ENCODE results near the gene POP4.
"Not testable (repeated sequence)": the region's sequence is repeated elsewhere in the genome, so short reads cannot be mapped to it uniquely, and the experiment has no call there.

The POP4 gene, protein sequence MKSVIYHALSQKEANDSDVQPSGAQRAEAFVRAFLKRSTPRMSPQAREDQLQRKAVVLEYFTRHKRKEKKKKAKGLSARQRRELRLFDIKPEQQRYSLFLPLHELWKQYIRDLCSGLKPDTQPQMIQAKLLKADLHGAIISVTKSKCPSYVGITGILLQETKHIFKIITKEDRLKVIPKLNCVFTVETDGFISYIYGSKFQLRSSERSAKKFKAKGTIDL

DNA sequence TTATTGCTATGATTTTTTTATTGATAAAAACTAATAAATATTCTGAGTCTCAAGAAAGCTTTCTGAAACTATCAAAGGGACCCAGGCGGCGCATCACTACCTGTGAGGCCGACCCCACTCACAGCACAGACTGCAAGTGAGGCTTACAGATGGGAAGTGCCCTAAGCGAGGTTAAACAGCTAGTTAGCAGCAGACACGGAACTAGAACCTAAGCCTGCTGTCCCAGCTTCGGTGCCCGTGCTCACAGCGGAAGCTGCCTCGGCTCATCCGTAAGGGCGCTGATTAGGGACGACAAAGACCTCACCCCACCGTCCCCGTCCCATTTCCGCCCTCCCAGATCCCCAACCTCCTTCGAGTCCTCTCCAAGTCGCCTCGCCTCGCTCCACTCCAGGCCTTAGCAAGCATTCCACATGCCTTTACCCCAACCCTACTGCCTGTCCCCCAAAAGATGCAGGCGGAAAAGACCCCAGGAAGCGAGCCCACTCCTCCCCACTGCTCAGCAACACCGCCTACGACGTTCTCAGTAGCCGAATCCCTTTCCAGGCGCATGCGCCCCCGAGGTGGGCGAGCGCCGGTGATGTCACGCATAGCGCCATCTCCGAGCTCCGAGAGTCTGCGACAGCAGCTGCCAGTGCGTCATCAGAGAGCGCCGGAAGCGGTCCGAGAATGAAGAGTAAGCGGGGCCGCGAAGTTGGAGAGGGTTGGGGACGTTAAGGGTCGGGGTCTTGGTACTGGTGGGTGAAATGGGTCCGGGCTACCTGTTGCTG lies at the start of gene POP4:
POP4 (plus strand) TSS at position 631 of the 767 bp plus-strand sequence; CDS start at position 667, 36 bp downstream.
- DNase-seq (ENCODE audit: extremely low read depth, insufficient read length) = peak; percentile 96
- H3K27me3 ChIP-seq (replicated peaks; ENCODE audit: control insufficient read depth, insufficient read depth, low read length) = no peaks in the 10 kb centered on the region
- TF ChIP-seq, protein P1, sequence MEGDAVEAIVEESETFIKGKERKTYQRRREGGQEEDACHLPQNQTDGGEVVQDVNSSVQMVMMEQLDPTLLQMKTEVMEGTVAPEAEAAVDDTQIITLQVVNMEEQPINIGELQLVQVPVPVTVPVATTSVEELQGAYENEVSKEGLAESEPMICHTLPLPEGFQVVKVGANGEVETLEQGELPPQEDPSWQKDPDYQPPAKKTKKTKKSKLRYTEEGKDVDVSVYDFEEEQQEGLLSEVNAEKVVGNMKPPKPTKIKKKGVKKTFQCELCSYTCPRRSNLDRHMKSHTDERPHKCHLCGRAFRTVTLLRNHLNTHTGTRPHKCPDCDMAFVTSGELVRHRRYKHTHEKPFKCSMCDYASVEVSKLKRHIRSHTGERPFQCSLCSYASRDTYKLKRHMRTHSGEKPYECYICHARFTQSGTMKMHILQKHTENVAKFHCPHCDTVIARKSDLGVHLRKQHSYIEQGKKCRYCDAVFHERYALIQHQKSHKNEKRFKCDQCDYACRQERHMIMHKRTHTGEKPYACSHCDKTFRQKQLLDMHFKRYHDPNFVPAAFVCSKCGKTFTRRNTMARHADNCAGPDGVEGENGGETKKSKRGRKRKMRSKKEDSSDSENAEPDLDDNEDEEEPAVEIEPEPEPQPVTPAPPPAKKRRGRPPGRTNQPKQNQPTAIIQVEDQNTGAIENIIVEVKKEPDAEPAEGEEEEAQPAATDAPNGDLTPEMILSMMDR (IDR thresholded peaks at IDR 0.05; ENCODE audit: insufficient read depth, low read length, poor library complexity, severe bottlenecking) = no peak
- H3K36me3 ChIP-seq (ENCODE audit: control insufficient read depth, insufficient read depth, low read length) = peaks cover 6% of the 10 kb centered on the region
- H3K4me3 ChIP-seq (replicated peaks; ENCODE audit: low read depth, low read length) = peak within 1 kb of the TSS; percentile 86

DNA sequence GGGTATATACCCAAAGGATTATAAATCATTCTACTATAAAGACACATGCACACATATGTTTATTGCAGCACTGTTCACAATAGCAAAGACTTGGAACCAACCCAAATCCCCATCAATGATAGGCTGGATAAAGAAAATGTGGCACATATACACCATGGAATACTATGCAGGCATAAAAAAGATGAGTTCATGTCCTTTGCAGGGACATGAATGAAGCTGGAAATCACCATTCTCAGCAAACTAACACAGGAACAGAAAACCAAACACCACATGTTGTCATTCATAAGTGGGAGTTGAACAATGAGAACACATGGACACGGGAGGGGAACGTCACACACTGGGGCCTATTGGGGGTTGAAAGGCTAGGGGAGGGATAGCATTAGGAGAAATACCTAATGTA lies 47.0 kb upstream of the POP4 start:
- not testable (repeated sequence) for H3K36me3 ChIP-seq (ENCODE audit: control insufficient read depth, insufficient read depth, low read length); H3K4me3 ChIP-seq (replicated peaks; ENCODE audit: low read depth, low read length); DNase-seq (ENCODE audit: extremely low read depth, insufficient read length); H3K27me3 ChIP-seq (replicated peaks; ENCODE audit: control insufficient read depth, insufficient read depth, low read length)

DNA sequence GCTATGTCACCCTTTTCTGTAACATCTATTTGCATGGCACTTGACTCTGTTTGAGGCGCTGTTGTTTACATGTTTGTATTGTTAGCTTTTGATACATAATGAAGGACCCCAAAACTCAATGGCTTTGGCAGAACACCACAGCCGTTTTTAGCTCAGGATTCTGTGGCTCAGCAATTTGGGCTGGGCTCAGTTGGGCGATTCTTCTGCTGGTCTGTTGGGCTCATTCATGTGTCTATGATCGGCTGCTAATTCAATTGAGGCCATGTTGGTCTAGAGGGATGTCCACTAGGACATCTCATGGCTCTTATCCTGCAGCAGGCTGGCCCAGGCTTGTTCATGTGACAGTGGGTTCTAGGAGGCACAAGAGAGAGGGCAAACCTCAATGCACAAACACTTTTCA lies 46.3 kb upstream of the POP4 start:
- Histone ChIP-seq H3K4me3 (replicated peaks; ENCODE audit: low read depth, low read length) (no peak overlapping the region), H3K36me3 (ENCODE audit: control insufficient read depth, insufficient read depth, low read length) (no peaks in the 10 kb centered on the region), H3K27me3 (replicated peaks; ENCODE audit: control insufficient read depth, insufficient read depth, low read length) (no peaks in the 10 kb centered on the region)
- TF ChIP-seq, protein P1 (IDR thresholded peaks at IDR 0.05; ENCODE audit: insufficient read depth, low read length, poor library complexity, severe bottlenecking) = no peak
- DNase-seq (ENCODE audit: extremely low read depth, insufficient read length) = no peak

DNA sequence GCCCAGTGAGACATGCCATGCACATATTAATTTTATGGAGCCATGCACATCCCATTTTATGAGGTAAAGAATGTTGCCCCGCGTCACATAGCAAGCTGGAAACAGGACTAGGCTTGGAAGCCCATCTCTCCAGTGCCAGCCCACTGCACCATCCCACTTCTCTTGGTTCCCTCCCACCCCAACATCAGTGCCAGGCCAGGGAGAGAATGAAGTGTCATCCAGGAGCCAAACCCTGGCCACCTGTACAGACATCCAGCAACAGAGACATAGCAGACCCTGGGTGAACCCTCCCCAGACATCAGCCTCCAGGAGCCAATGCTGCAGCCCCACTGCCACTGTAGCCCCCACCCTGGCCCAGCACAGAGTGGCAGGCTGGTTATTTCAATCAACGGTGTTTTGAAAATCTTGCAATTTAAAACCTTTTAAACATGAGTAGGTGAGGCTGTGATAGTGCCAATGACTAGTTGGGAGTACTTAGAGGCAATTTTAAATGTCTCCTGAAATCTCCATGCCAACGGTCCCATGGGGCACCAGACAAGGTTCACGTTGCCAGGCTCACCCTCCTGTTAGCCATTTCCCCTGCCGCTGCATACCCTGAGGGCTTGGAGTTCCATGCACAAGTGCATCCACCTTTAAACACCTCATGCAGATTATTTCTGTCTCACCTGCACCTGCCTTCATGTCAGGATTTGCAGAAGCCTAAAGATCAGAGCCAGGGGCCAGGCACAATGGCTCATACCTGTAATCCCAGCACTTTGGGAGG lies 45.6 kb upstream of the POP4 start:
- H3K36me3 ChIP-seq (ENCODE audit: control insufficient read depth, insufficient read depth, low read length) = no peaks in the 10 kb centered on the region
- H3K27me3 ChIP-seq (replicated peaks; ENCODE audit: control insufficient read depth, insufficient read depth, low read length) = no peaks in the 10 kb centered on the region
- H3K4me3 ChIP-seq (replicated peaks; ENCODE audit: low read depth, low read length) = no peak overlapping the region
- no peak for DNase-seq (ENCODE audit: extremely low read depth, insufficient read length)
- TF ChIP-seq, protein P1 (IDR thresholded peaks at IDR 0.05; ENCODE audit: insufficient read depth, low read length, poor library complexity, severe bottlenecking) = no peak

DNA sequence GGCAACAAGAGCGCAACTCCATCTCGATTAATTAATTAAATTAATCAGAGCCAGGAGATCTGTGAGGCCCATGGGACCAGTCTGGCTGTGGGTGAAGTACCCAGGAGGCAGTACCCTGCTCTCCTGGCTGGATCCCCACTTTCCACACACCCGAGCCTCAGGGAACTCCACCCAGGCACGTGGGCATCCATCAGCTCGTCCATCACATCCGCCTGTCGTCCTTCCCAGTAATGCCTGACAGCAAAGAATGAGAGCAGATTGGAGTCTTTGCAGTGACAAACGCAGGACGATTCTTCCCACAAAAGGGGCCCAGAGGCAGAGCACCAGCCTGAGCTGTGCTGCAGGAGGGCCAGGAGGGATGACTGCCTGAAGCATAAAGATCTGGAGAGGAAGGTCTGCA lies 44.5 kb upstream of the POP4 start:
- no peaks in the 10 kb centered on the region for H3K27me3 ChIP-seq (replicated peaks; ENCODE audit: control insufficient read depth, insufficient read depth, low read length)

More for the DNA sequence above, 44.5 kb upstream of the POP4 start:
- H3K4me3 ChIP-seq (replicated peaks; ENCODE audit: low read depth, low read length) = no peak overlapping the region
- no peak for DNase-seq (ENCODE audit: extremely low read depth, insufficient read length)
- TF ChIP-seq, protein P1 (IDR thresholded peaks at IDR 0.05; ENCODE audit: insufficient read depth, low read length, poor library complexity, severe bottlenecking) = no peak
- H3K36me3 ChIP-seq (ENCODE audit: control insufficient read depth, insufficient read depth, low read length) = no peaks in the 10 kb centered on the region

All from GM06990 (cell line).